ENCODE results near the gene C11orf98. TPM values are rescaled to one million over a fixed set of nuclear protein-coding genes. Genes with fewer than 3 reads are reported as not detected.
"Not testable (repeated sequence)": the region's sequence is repeated elsewhere in the genome, so short reads cannot be mapped to it uniquely, and the experiment has no call there.

C11orf98 gene
- total RNA-seq, 1 donor from 2014 or later = 56.8 TPM

DNA sequence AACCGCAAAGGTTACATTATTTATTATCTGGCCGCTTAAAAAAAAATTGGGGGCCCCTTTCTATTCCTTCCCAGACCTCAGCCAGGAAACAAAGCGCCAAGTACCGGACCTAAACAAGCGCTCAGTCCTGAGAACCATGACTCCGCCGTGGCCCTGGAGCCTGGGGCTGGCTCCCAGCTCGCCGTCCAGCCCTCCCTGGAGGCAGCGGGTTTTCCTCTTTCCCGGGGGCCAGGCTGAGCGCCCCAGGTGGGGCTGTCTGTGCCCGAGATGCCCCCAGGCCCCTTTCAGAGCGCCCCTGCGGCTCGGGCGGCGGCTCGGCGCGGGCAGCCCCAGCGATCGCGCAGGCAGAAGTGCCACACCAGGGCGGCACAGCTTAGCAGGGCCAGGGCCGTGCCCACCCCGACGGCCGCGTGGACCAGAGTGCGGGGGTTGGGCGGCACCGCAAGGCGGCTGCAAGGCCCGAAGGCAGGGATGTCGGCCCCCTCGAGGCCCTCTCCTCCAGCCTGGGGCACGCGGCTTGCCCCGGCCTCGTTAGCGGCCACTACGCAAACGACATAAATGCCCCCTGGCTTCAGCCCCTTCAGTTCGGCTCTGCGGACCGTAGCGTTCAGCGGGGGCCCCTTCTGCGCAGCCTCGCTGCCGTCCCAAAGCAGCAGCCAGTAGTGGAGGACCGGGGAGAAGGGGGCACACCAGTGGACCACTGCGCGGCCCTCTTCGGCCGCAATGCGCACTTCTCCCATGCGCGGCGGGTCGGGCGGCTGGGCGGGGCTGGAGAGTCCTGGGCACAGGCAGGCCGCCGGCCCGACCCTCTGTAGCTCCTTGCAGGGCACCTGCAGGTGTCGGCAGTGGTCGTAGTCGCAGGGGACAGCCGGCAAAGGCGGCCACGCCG is 22.7 kb upstream of the C11orf98 start:
- DNase-seq (ENCODE audit: extremely low read depth, low read depth, low spot score) = no peak

DNA sequence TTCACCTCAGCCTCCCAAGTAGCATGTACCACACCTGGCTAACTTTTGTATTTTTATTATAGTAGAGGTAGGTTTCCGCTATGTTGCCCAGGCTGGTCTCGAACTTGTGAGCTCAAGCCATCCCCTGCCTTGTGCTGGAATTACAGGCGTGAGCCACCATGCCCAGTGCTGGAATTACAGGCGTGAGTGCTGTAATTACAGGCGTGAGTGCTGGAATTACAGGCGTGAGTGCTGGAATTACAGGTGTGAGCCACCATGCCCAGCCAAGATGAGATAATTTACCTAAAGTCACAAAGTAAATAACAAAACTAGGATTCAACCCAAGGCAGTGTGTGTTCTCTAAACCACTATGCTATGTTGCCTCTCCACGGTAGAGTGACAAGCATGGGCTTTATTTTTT is 17.5 kb upstream of the C11orf98 start:
- no peak for DNase-seq (ENCODE audit: extremely low read depth, low read depth, low spot score)

DNA sequence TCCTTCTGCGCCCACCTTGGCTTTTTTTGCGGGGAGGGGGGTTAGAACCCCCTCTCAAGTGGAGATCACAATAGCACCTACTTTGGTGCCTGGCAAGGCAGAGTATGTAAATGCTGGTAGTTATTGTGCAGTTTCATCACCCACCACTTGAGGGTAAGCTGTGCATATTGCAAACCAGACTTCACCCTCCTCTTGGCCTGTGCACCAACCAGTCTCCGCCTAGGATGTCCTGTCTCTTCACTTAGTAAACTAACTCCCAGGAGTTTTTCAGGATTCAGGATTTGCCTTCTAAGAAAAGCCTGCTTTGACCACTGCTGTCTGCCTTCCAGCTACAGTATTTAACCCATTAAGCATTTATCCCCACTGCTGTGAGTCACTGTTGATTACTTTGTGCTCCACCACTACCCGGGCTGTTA is 15.8 kb upstream of the C11orf98 start:
- no peak for DNase-seq (ENCODE audit: extremely low read depth, low read depth, low spot score)

DNA sequence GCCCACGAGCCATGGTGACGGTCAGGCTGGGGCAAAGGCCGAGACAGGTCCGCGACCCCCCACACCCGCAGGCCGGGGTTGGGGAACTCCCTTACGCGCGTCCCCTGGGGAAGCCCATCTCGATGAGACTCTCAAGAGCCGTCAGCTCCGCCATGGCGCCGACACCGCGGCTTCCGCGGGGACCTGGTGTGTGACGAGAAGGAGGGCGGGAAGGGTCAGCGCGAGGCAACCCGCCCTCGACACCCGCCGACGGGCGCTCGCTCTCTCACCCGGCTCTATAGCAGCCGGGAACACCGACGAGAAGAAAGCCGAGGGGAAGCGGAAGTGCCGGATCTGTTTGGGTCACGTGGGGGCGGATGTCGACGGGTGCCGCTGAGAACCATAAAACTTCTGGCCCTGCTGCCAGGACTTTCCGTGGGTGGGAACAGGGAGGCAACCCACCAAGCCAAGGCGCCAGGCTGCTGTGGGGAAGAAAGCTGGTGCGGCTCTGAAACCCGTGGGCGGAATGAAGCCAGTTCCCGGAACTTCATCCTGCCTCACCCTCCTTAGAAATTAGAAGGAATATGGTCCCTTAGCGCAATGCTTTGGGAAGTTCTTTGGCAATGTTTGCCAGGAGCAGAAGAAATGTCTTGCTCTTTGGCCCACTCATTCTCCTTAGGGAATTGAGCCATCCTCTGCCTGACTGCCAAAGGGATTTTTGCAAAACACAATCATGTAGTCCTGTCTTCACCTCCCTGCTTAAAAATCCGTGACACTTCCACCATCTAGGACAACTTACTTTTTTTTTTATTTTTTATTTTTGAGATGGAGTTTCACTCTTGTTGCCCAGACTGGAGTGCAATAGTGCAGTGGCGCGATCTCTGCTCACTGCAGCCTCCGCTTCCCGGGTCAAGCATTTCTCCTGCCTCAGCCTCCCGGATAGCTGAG is 14.0 kb upstream of the C11orf98 start, which contains the start of gene UBXN1:
TSS of gene UBXN1 (minus strand) at position 304 of the 927 bp plus-strand sequence. CDS start at position 154, 150 bp downstream.
- DNase-seq (ENCODE audit: extremely low read depth, low read depth, low spot score) = no peak

DNA sequence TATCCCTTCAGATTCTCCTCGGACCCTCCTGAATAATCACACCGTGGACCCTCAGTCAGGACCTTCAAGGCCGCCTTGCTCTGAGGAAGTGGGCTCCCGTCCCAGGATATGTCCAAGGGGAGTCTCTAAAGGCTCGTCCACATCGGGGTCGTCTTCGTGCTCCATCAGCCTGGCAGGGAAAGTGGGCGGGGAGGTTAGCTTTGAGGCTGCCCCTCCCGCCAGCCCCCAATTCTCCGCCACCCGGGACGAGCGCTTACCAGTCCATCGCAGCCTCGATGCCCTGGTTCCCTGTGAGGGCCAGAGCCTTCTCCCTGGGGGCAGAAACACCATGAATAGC is 13.4 kb upstream of the C11orf98 start:
- no peak for DNase-seq (ENCODE audit: extremely low read depth, low read depth, low spot score)

DNA sequence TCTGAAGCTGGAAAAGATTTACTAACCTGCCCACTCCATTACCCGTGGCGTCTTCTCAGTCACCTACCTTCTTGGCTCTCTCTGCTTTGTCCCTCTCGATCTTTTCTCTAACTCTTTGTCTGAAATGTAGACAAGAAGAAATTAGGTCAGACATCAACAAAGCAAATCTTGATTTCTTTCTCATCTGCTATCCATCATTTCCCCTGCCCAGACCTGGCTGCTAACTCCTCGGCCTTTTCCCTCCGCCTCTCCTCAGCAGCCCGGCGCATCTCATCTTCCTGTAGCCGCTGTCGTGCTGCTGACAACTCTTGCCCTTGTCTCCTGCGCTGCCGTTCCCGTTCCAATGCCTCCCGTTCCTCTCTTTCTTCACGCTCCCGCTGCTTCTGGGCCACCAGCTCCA is 12.7 kb upstream of the C11orf98 start:
- no peak for DNase-seq (ENCODE audit: extremely low read depth, low read depth, low spot score)

DNA sequence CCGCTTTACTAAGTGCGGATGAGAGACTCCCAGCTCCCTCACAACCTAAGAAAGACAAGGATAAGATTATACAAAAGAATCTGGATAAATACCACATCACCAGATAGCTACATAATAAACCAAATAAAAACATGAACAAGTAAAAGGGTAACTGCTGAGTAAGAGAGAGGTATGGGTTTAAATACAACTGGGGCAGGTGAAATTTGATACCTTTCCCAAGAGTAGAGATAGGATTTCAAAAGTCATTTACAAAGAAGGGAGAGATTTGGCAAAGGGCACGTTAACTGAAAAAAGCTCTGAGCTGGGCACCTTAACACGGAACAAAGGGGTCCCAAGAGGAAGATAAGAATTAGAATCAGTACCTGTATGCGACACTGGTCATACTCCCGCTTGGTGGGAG is 12.1 kb upstream of the C11orf98 start:
- no peak for DNase-seq (ENCODE audit: extremely low read depth, low read depth, low spot score)

DNA sequence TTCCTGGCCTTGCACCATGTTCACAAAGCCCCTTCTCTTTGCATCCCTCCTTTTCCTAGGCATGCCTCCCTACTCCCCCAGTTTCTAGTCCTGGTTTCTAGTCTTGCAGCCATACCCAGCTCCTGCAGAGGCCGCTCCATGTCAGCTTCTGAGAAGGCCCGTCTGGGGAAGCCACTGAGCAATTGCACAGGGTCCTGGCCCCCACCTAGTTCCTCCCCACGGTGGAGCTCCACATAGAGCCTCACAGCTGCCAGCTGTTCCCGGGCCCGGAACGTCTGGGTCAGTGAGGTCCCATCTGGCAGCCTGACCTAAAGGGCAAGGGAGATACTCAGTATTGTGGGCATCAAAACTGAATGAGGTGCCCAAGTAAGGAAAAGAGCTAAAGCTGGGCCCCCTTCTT is 11.7 kb upstream of the C11orf98 start:
- DNase-seq (ENCODE audit: extremely low read depth, low read depth, low spot score) = no peak

DNA sequence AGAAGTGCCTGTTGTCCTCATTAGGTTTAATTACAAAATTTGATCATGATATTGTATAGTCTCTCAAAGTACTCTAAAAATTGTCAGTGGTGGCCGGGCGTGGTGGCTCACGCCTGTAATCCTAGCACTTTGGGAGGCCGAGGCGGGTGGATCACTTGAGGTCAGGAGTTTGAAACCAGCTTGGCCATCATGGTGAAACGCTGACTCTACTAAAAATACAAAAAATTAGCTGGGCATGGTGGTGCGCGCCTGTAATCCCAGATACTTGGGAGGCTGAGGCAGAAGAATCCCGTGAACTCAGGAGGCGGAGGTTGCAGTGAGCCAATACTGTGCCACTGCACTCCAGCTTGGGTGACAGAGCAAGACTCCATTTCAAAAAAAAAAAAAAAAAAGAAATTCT is 10.4 kb upstream of the C11orf98 start:
- DNase-seq (ENCODE audit: extremely low read depth, low read depth, low spot score) = not testable (repeated sequence)

DNA sequence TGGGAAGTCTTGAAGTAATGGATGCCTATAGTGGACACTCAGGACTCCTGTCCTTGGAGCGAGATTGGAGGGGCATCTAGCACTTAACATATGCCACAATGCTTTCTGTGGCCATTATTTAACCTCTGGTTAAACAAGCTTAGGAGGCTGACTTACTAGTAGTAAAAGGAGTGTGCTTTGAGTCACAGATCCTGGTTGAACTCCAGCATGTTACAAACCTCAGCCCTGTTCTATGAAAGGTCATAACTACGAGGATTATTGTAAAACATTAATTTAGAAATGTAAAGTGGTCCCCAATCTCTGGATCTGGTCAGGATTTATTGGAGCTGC is 8.2 kb upstream of the C11orf98 start:
- no peak for DNase-seq (ENCODE audit: extremely low read depth, low read depth, low spot score)

DNA sequence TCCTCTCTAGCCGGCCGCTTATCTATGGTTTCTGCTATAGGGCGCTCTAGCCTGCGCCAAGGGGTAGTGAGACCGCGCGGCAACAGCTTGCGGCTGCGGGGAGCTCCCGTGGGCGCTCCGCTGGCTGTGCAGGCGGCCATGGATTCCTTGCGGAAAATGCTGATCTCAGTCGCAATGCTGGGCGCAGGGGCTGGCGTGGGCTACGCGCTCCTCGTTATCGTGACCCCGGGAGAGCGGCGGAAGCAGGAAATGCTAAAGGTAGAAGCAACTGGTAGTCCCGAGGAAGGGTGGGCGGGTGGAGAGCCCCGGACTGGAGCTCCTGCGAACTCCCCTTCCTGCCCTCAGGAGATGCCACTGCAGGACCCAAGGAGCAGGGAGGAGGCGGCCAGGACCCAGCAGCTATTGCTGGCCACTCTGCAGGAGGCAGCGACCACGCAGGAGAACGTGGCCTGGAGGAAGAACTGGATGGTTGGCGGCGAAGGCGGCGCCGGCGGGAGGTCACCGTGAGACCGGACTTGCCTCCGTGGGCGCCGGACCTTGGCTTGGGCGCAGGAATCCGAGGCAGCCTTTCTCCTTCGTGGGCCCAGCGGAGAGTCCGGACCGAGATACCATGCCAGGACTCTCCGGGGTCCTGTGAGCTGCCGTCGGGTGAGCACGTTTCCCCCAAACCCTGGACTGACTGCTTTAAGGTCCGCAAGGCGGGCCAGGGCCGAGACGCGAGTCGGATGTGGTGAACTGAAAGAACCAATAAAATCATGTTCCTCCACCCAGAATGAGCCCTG is 6.8 kb upstream of the C11orf98 start, which contains the start of the genes LBHD1 and UQCC3:
TSS of gene LBHD1 (minus strand) at position 660 of the 782 bp plus-strand sequence. CDS start 2,236 bp downstream, outside the sequence.
TSS of gene UQCC3 (plus strand) at position 66 of the 782 bp plus-strand sequence. CDS start at position 139, 73 bp downstream.
- DNase-seq (ENCODE audit: extremely low read depth, low read depth, low spot score) = no peak

DNA sequence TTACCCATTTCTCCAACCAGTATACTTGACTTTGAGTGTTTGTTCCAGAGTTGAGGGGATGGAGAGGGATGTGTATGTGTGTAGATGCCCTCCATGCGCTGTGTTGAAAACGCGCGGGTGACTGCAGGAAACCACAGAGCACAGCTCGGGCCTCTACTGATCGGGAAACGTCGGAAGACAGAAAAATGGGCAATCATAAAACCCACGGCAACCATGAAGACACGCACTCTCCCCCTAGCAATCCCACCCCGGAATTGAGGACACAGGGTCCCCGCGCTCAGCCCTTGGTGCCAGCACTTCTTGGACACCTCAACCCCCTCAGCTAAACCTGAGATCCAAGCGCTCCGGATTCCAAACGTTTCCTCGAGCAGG is 6.2 kb upstream of the C11orf98 start:
- no peak for DNase-seq (ENCODE audit: extremely low read depth, low read depth, low spot score)

DNA sequence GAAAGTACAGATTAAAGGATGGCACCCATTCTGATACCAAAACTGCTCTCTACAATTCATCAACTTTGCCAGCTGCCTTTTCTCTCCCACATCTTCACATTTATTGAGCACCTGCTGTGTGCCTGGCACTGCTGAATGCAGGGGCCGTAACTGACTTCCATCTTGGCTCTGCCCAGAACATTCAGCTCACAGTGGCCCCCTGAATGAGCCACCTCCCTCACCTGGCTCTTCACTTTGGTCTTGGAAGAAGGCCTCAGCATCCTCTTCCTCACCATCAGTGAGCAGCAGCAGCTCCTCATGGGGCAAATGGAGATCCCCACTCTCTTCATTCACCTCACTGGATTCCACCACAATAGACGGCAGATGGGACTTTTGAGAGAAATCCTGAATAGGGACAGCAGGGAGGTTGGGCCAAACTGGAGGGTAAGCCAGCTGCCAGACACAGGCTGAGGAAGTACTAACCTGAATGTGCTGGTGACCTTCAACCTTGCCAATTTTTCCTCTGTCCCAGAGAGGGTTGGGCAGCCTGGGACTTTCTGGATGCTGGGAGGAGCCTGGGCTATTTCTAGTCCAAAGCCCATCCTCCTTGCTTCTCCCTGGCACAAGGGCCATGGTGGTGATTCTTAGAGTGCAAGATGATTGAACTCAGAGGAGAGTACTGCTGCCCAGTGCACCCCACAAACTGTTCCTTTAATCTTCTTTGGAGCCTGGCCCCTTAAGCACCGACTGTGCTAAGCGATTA is 4.6 kb upstream of the C11orf98 start:
- no peak for DNase-seq (ENCODE audit: extremely low read depth, low read depth, low spot score)

DNA sequence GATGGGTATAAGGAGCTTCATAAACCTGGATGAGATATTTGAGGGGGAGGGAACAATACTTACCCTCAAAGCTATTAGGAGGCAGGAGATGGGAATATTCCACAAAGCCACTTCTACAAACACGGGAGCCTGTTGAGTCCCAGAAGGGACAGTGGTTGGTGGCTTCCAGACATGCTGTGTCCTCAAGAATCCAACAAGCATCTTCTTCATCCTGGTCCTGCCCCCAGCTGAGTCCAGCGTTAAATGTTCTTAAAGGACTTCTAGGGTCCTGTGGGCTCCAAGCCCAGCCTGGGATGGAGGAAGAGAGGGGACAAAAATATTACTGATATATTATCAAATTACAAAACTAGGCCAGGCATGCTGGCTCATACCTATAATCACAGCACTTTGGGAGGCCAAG is 2.5 kb upstream of the C11orf98 start:
- no peak for DNase-seq (ENCODE audit: extremely low read depth, low read depth, low spot score)

DNA sequence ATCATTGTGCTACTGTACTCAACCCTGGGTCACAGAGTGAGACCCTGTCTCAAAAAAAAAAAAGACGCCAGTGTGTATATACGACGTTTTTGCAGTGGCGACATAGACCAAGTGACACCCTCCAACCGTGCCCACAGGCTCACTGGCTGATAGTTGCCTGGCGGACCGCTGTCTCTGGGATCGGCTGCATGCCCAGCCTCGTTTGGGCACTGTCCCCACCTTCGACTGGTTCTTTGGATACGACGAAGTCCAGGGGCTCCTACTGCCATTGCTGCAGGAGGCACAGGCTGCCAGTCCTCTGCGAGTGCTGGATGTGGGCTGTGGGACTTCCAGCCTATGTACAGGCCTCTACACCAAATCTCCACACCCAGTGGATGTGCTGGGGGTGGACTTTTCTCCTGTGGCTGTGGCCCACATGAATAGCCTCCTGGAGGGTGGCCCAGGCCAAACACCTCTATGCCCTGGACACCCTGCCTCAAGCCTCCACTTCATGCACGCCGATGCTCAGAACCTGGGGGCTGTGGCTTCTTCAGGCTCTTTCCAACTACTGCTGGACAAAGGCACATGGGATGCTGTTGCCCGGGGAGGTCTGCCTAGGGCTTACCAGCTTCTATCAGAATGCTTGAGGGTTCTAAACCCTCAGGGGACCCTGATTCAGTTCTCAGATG is 1.4 kb upstream of the C11orf98 start:
- no peak for DNase-seq (ENCODE audit: extremely low read depth, low read depth, low spot score)

DNA sequence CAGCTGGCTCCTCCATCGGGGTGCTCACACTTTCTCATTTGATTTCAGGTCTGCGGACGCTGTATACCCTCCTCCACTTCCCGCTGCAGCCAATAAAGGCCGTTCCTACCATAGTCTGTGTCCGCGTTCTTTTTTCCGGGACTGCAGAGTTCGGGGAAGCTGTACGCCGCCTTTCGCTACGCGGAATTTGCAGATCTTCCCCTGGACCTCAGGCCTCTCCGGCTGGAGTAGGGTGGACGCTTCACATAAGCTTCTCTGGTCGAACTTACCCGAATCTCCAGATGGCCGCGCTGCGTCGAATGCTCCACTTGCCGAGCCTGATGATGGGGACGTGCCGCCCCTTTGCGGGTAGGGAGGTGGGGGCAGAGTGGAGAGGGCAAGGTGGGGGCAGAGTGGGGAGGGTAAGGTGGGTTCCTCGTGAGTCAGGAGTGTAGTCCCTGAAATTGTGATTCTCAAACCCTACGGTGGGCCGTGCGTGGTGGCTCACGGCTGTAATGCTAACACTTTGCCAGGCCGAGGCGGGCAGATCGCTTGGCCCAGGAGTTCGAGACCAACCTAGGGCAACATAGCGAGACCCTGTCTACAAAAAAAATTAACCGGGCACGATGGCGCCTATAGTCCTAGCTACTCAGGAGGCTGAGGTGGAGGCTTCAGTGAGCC is 719 bp upstream of the C11orf98 start:
- DNase-seq (ENCODE audit: extremely low read depth, low read depth, low spot score) = no peak

DNA sequence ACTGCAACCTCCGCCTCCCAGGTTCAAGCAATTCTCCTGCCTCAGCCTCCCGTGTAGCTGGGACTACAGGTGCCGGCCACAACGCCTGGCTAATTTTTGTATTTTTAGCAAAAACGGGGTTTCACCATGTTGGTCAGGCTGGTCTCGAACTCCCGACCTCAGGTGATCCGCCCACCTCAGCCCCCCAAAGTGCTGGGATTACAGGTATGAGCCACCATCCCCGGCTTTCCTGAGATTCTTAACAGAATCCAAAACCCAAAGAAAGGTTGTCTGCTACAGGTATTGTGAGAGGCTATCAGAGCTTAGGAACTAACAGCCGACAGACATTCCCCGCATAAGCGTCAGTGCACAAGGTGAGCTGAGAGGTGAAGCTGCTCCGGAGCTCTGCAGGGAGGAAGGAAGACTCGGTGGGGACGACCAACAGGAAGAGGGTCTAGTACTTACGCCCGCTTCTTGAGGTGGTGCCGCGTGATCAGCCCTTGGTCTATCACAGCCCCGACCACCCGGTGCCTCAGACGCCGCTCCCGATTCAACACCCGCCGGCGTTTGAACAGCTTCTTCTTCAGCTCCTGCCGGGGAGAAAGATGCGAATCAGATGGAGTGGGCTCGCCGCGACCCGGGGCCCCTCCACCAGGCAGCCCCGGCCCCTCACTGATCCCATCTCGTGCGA is 470 bp downstream of the C11orf98 start:
- DNase-seq (ENCODE audit: extremely low read depth, low read depth, low spot score) = no peak

DNA sequence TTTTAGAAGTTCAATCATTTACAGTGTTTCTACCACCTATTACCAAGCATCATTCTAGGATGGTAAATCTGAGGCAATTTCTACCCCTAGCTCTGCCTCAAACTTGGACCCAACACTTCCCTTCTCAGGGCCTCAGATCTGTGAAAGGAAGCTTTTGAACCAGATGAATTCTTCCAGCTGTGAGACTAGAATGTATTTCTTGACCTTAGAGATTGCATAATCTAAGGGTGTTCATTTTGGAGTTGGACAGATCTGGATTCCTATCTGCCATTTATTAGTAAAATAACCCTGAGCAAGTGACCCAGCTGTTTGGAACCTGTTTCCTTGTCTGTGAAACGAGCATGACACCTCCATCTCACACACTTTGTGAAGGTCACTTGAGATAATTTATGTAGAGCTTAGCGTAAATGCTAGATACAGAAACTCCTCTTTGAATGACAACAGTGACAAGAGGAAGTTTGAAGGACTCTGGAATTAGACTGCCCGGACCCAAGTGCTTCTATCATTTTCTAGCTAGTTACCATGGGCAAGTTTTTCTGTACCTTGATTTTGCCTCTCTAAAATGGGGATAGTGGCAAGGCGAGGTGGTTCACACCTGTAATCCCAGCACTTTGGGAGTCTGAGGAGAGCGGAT is 8.1 kb downstream of the C11orf98 start:
- no peak for DNase-seq (ENCODE audit: extremely low read depth, low read depth, low spot score)
